Measurements from ENCODE around the gene ZYX. TPM values are rescaled to one million over a fixed set of nuclear protein-coding genes. Genes with fewer than 3 reads are reported as not detected.
"Not testable (repeated sequence)": the region's sequence is repeated elsewhere in the genome, so short reads cannot be mapped to it uniquely, and the experiment has no call there.

Gene ZYX
- total RNA-seq, 1 experiment from 2014 or later = 179 TPM

DNA sequence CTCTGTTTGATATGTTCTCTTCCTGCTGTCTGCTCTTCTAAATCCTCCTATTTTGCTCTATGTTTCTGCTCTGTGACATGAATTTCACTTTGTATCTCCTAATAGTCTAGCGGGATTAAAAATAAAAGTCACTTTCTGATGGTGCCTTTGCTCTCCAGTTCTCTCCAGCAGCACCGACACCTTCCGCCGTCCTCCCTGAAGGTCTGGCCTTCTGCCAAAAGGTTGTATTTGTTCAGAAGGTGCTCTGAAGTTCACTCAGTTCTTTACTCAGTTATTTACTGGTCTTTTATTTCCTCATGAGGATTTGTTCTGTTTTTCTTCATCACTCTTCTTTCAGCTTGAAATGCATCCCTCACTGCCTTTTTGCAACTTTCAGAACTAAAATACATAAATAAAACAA lies 38.7 kb downstream of the ZYX start:
- DNase-seq (ENCODE audit: low spot score) (no peak), ATAC-seq (no peak)
- POLR2A ChIA-PET = no interaction called here
- TF ChIP-seq RORB (CRISPR knock-in tag; IDR thresholded peaks at IDR 0.05) (no peak), ELF4 (CRISPR knock-in tag; IDR thresholded peaks at IDR 0.05; ENCODE audit: low read depth) (no peak), GTF2I (CRISPR knock-in tag; conservative IDR thresholded peaks at IDR 0.05) (no peak)
- Mint-ChIP-seq H3K27ac (no peak overlapping the region), H3K9me3 (peaks cover 37% of the 10 kb centered on the region), H3K4me3 (no peak overlapping the region), H3K36me3 (peaks cover 51% of the 10 kb centered on the region), H3K4me1 (peaks cover 44% of the 10 kb centered on the region), H3K27me3 (ENCODE audit: low read depth) (no peaks in the 10 kb centered on the region)
- CTCF ChIA-PET = no interaction called here

DNA sequence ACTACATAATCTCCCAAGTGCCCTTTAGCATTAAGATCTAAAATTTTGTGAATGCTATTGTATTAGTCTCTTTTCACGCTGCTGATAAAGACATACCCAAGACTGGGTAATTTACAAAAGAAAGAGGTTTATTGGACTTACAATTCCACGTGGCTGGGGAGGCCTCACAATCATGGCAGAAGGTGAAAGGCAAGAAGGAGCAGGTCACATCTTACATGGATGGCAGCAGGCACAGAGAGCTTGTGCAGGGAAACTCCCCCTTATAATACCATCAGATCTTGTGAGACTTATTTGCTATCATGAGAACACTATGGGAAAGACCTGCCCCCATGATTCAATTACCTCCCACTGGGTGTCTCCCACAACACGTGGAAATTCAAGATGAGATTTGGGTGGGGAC lies 39.5 kb downstream of the ZYX start:
- DNase-seq (ENCODE audit: low spot score); ATAC-seq; CTCF ChIA-PET; H3K4me3 Mint-ChIP-seq; POLR2A ChIA-PET; H3K27me3 Mint-ChIP-seq (ENCODE audit: low read depth); H3K27ac Mint-ChIP-seq: not testable (repeated sequence)
- peaks cover 38% of the 10 kb centered on the region for H3K4me1 Mint-ChIP-seq
- H3K36me3 Mint-ChIP-seq = peaks cover 54% of the 10 kb centered on the region
- peaks cover 37% of the 10 kb centered on the region for H3K9me3 Mint-ChIP-seq

DNA sequence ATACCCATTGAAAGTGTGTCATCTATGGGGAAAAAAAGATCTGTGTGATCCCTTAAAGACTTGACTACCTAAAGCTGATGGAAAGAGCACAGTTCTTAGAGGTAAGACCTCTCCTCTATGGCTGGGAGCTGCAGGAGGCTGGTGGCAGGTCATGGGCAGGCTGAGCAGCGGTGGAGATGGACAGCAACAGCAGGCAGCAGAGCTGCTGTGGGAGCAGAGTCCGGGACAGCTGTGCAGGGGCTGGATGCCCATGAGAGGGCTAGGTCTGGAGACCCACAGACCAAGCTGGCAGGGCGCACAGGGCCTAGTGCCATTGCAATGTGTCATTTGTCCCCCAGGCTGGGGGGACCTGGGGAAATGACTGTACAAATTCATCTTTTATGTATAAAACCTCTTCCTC lies 40.9 kb downstream of the ZYX start:
- no peak for ATAC-seq
- no peak overlapping the region for H3K4me3 Mint-ChIP-seq
- peaks cover 54% of the 10 kb centered on the region for H3K36me3 Mint-ChIP-seq
- H3K27ac Mint-ChIP-seq = no peak overlapping the region
- H3K9me3 Mint-ChIP-seq = peaks cover 37% of the 10 kb centered on the region
- ChIA-PET POLR2A (no interaction called here), CTCF (interaction anchor here (0.5 to 1.0 kb wide), 2 partner anchors 47 to 91 kb away, joined by 4 to 5 read pairs; no protein-coding TSS in a partner anchor)
- H3K4me1 Mint-ChIP-seq = peaks cover 24% of the 10 kb centered on the region
- H3K27me3 Mint-ChIP-seq (ENCODE audit: low read depth) = no peaks in the 10 kb centered on the region
- no peak for DNase-seq (ENCODE audit: low spot score)
- no peak for TF ChIP-seq ZNF317 (CRISPR knock-in tag; IDR thresholded peaks at IDR 0.05; ENCODE audit: borderline replicate concordance, low read depth)
- TF ChIP-seq, protein P1, sequence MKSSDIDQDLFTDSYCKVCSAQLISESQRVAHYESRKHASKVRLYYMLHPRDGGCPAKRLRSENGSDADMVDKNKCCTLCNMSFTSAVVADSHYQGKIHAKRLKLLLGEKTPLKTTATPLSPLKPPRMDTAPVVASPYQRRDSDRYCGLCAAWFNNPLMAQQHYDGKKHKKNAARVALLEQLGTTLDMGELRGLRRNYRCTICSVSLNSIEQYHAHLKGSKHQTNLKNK (CRISPR knock-in tag; IDR thresholded peaks at IDR 0.05) = no peak
- no peak for TF ChIP-seq TEAD1 (CRISPR knock-in tag; IDR thresholded peaks at IDR 0.05)
- TF ChIP-seq, protein P2, sequence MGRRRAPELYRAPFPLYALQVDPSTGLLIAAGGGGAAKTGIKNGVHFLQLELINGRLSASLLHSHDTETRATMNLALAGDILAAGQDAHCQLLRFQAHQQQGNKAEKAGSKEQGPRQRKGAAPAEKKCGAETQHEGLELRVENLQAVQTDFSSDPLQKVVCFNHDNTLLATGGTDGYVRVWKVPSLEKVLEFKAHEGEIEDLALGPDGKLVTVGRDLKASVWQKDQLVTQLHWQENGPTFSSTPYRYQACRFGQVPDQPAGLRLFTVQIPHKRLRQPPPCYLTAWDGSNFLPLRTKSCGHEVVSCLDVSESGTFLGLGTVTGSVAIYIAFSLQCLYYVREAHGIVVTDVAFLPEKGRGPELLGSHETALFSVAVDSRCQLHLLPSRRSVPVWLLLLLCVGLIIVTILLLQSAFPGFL (CRISPR knock-in tag; IDR thresholded peaks at IDR 0.05; ENCODE audit: borderline replicate concordance) = no peak
- no peak for TF ChIP-seq ZNF219 (CRISPR knock-in tag; IDR thresholded peaks at IDR 0.05; ENCODE audit: borderline replicate concordance)
- no peak for TF ChIP-seq FOXJ3 (CRISPR knock-in tag; IDR thresholded peaks at IDR 0.05; ENCODE audit: borderline replicate concordance)
- no peak for TF ChIP-seq SMAD3 (CRISPR knock-in tag; IDR thresholded peaks at IDR 0.05; ENCODE audit: borderline replicate concordance)
- TF ChIP-seq, protein P3, sequence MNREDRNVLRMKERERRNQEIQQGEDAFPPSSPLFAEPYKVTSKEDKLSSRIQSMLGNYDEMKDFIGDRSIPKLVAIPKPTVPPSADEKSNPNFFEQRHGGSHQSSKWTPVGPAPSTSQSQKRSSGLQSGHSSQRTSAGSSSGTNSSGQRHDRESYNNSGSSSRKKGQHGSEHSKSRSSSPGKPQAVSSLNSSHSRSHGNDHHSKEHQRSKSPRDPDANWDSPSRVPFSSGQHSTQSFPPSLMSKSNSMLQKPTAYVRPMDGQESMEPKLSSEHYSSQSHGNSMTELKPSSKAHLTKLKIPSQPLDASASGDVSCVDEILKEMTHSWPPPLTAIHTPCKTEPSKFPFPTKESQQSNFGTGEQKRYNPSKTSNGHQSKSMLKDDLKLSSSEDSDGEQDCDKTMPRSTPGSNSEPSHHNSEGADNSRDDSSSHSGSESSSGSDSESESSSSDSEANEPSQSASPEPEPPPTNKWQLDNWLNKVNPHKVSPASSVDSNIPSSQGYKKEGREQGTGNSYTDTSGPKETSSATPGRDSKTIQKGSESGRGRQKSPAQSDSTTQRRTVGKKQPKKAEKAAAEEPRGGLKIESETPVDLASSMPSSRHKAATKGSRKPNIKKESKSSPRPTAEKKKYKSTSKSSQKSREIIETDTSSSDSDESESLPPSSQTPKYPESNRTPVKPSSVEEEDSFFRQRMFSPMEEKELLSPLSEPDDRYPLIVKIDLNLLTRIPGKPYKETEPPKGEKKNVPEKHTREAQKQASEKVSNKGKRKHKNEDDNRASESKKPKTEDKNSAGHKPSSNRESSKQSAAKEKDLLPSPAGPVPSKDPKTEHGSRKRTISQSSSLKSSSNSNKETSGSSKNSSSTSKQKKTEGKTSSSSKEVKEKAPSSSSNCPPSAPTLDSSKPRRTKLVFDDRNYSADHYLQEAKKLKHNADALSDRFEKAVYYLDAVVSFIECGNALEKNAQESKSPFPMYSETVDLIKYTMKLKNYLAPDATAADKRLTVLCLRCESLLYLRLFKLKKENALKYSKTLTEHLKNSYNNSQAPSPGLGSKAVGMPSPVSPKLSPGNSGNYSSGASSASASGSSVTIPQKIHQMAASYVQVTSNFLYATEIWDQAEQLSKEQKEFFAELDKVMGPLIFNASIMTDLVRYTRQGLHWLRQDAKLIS (CRISPR knock-in tag; IDR thresholded peaks at IDR 0.05; ENCODE audit: borderline replicate concordance) = no peak
- TF ChIP-seq, protein P4, sequence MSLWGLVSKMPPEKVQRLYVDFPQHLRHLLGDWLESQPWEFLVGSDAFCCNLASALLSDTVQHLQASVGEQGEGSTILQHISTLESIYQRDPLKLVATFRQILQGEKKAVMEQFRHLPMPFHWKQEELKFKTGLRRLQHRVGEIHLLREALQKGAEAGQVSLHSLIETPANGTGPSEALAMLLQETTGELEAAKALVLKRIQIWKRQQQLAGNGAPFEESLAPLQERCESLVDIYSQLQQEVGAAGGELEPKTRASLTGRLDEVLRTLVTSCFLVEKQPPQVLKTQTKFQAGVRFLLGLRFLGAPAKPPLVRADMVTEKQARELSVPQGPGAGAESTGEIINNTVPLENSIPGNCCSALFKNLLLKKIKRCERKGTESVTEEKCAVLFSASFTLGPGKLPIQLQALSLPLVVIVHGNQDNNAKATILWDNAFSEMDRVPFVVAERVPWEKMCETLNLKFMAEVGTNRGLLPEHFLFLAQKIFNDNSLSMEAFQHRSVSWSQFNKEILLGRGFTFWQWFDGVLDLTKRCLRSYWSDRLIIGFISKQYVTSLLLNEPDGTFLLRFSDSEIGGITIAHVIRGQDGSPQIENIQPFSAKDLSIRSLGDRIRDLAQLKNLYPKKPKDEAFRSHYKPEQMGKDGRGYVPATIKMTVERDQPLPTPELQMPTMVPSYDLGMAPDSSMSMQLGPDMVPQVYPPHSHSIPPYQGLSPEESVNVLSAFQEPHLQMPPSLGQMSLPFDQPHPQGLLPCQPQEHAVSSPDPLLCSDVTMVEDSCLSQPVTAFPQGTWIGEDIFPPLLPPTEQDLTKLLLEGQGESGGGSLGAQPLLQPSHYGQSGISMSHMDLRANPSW (CRISPR knock-in tag; conservative IDR thresholded peaks at IDR 0.05; ENCODE audit: low read depth) = no peak
- TF ChIP-seq, protein P5, sequence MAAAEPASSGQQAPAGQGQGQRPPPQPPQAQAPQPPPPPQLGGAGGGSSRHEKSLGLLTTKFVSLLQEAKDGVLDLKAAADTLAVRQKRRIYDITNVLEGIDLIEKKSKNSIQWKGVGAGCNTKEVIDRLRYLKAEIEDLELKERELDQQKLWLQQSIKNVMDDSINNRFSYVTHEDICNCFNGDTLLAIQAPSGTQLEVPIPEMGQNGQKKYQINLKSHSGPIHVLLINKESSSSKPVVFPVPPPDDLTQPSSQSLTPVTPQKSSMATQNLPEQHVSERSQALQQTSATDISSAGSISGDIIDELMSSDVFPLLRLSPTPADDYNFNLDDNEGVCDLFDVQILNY (CRISPR knock-in tag; IDR thresholded peaks at IDR 0.05) = no peak
- TF ChIP-seq OVOL2 (CRISPR knock-in tag; IDR thresholded peaks at IDR 0.05; ENCODE audit: borderline replicate concordance) = no peak
- TF ChIP-seq, protein P6, sequence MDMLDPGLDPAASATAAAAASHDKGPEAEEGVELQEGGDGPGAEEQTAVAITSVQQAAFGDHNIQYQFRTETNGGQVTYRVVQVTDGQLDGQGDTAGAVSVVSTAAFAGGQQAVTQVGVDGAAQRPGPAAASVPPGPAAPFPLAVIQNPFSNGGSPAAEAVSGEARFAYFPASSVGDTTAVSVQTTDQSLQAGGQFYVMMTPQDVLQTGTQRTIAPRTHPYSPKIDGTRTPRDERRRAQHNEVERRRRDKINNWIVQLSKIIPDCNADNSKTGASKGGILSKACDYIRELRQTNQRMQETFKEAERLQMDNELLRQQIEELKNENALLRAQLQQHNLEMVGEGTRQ (CRISPR knock-in tag; IDR thresholded peaks at IDR 0.05) = no peak

DNA sequence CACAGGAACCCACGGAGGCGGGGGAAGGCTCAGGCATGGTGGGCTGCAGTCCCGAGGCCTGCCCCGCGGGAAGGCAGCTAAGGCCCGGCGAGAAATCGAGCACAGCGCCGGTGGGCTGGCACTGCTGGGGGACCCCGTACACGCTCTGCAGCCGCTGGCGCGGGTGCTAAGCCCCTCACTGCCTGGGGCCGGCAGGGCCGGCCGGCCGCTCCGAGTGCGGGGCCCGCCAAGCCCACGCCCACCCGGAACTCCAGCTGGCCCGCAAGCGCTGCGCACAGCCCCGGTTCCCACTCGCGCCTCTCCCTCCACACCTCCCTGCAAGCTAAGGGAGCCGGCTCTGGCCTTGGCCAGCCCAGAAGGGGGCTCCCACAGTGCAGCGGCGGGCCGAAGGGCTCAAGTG lies 43.3 kb downstream of the ZYX start:
- H3K4me1 Mint-ChIP-seq; H3K27me3 Mint-ChIP-seq (ENCODE audit: low read depth); DNase-seq (ENCODE audit: low spot score); CTCF ChIA-PET; H3K4me3 Mint-ChIP-seq; H3K27ac Mint-ChIP-seq; ATAC-seq; POLR2A ChIA-PET: not testable (repeated sequence)
- Mint-ChIP-seq H3K9me3 (peaks cover 37% of the 10 kb centered on the region), H3K36me3 (peaks cover 47% of the 10 kb centered on the region)

All from WTC11 (cell line).